ENCODE measurements around the gene PTH2. TPM values are rescaled to one million over a fixed set of nuclear protein-coding genes. Genes with fewer than 3 reads are reported as not detected.

The PTH2 gene
- total RNA-seq, 1 donor = not detected

DNA sequence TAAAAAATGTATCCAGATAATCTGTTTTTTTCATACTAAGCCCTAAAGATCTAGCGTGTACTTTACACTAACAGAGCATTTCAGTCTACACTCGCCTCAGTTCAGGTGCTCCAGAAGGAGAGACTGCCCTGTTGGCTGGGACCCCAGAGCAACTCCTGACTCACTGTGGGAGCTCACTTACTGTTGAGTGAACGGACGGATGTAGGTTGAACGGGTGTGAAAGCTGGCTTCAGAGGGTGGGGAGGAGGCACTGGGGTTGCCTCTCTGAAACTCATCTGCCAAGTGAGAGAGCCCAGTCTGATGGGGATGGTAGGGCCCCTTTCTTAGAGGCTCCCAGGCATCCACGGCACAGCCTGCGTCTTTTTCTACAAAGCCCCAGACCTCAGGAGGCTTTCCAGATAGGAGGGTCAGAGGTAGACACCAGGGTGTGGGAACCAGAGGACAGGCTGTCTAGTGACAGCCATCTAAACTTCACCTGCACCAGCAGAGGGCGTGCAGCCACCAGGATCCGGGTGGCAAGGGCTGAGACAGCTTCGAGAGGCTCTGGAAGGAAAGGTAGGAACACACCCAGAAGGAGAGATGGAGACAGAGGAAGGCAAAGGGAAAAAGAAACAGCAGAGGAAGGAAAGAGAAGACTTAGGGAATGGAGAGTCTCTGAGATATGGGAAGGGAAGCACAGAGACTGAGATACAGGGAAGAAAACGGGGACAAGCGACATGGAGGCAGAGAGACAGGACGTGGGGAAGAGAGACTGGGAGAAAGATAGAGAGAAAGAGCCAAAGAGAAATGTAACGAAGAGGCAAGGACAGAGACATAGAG is 31.5 kb downstream of the PTH2 start:
- peak; percentile 84 for TF ChIP-seq CTCF (IDR thresholded peaks at IDR 0.05; ENCODE audit: insufficient read depth, low read depth, low read length)
- no peak overlapping the region for H3K4me3 ChIP-seq (ENCODE audit: low read depth, low read length)
- peak; percentile 74 for DNase-seq (ENCODE audit: low read depth)

- no peak for DNase-seq (ENCODE audit: low read depth)
- no peak for TF ChIP-seq CTCF (IDR thresholded peaks at IDR 0.05; ENCODE audit: insufficient read depth, low read depth, low read length)
- H3K4me3 ChIP-seq (ENCODE audit: low read depth, low read length) = no peak overlapping the region
Measured at GRCh38 chr19:49390929-49391359, 32.3 kb downstream of the PTH2 start.

DNA sequence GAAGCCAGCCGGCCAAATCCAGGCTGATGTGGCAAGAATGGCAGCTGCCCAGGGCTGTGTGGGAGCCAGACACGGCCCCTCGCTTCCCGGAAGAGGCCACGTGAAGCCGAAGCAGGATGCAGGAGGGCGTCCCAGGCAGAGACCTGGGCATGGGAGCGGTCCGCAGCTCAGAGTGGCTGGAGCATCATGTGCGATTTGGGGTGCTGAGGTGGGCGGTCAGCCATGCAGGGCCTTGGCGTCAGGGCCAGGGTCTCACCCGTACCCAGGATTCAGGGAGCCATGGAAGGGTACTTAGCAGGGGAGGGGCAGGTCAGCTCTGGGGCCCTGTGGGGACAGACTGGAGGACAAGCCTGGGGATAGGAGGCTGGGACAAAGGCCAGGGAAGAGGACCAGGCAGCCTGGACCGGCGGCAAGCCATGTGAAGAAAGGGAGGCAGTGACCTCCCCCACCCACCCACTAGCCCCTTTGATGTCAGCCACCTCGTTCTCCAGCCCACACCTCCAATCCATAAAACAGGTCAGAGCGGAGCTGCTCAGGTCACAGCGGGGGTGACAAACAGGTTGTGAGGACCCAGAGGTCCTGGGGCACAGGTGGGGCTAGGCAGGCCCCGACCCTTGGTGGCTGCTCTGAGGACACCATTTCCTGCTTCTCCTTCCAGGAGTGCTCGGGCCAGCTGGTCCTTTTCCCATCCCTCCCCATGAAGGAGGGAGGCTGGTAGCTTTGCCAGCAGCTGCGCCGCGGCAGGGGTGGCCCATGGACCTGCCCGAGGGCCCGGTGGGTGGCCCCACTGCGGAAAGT is 32.9 kb downstream of the PTH2 start:
- no peak for TF ChIP-seq CTCF (IDR thresholded peaks at IDR 0.05; ENCODE audit: insufficient read depth, low read depth, low read length)
- H3K4me3 ChIP-seq (ENCODE audit: low read depth, low read length) = no peak overlapping the region
- no peak for DNase-seq (ENCODE audit: low read depth)

- H3K4me3 ChIP-seq (ENCODE audit: low read depth, low read length) = no peak overlapping the region
- DNase-seq (ENCODE audit: low read depth) = no peak
- TF ChIP-seq CTCF (IDR thresholded peaks at IDR 0.05; ENCODE audit: insufficient read depth, low read depth, low read length) = no peak
Measured at GRCh38 chr19:49389406-49389805, 33.8 kb downstream of the PTH2 start.

- TF ChIP-seq CTCF (IDR thresholded peaks at IDR 0.05; ENCODE audit: insufficient read depth, low read depth, low read length) = no peak
- H3K4me3 ChIP-seq (ENCODE audit: low read depth, low read length) = peak within 1 kb of the TSS; percentile 45
- peak; percentile 83 for DNase-seq (ENCODE audit: low read depth)
Measured at GRCh38 chr19:49387936-49388372, 35.3 kb downstream of the PTH2 start, which contains the start of gene KASH5. Gene KASH5 (plus strand): TSS chr19:49388249. CDS start chr19:49390884, 2,635 bp downstream.

- H3K4me3 ChIP-seq (ENCODE audit: low read depth, low read length) = no peak overlapping the region
- TF ChIP-seq CTCF (IDR thresholded peaks at IDR 0.05; ENCODE audit: insufficient read depth, low read depth, low read length) = no peak
- no peak for DNase-seq (ENCODE audit: low read depth)
Measured at GRCh38 chr19:49383599-49383998, 39.6 kb downstream of the PTH2 start.
